ENCODE data around the gene CASK.

CASK gene

DNA sequence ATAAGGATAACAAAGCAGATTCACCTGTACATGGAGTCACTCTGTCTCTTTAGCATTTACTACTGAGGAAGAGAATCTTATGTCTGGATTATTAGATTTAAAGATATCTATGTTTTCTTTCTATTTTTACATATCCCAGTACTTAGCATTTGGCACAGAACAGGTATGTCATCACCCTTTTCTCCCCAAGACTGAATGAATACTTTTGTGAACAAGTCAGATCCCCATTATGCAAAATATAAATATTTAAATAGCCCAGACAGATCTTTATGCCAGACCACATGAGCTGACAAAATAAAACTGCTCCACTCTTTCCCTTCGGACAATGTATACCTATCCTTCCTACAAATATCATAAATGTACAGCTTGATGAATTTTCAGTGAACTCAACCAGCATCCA, 94.5 kb downstream of the CASK start:
- Histone ChIP-seq H3K27ac (ENCODE audit: low read depth, low read length) (no peak overlapping the region), H3K4me1 (ENCODE audit: control insufficient read depth, insufficient read depth, low read length, unreplicated experiment) (peaks cover 23% of the 10 kb centered on the region), H3K36me3 (ENCODE audit: insufficient read depth, low read length) (no peaks in the 10 kb centered on the region), H3K27me3 (ENCODE audit: insufficient read depth, low read length) (no peaks in the 10 kb centered on the region), H3K4me3 (ENCODE audit: low read depth, low read length) (no peak overlapping the region), H2AFZ (ENCODE audit: low read length, unreplicated experiment) (no peak overlapping the region), H3K79me2 (ENCODE audit: control insufficient read depth, insufficient read depth, low read length, unreplicated experiment) (no peaks in the 10 kb centered on the region)

DNA sequence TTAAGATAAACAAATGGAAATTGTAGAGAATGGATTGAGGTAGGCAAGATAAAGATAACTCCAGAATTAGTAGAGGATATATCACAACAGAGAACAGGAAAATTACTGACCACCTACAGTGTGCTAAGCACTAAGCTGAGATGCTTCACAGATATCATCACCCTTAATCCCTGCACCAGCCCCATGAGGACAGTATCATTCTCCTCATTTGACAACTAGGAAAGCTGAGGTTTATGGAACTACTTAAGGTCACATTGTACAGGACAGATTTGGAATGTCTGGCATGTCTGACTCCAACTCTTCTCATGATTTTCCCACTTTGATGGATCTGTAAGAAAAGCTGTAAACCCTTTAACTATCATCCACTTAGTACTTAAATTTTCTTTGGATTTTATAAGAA, 95.5 kb downstream of the CASK start:
- H3K4me1 ChIP-seq (ENCODE audit: control insufficient read depth, insufficient read depth, low read length, unreplicated experiment), result peaks cover 23% of the 10 kb centered on the region

GRCh38 chrX:41825796-41826195, 97.6 kb downstream of the CASK start:
- H3K27me3 ChIP-seq (ENCODE audit: insufficient read depth, low read length), result no peaks in the 10 kb centered on the region
- no peaks in the 10 kb centered on the region for H3K36me3 ChIP-seq (ENCODE audit: insufficient read depth, low read length)
- no peak overlapping the region for H3K27ac ChIP-seq (ENCODE audit: low read depth, low read length)
- no peak overlapping the region for H2AFZ ChIP-seq (ENCODE audit: low read length, unreplicated experiment)
- H3K4me3 ChIP-seq (ENCODE audit: low read depth, low read length), result no peak overlapping the region
- no peaks in the 10 kb centered on the region for H3K79me2 ChIP-seq (ENCODE audit: control insufficient read depth, insufficient read depth, low read length, unreplicated experiment)
- H3K4me1 ChIP-seq (ENCODE audit: control insufficient read depth, insufficient read depth, low read length, unreplicated experiment), result peaks cover 23% of the 10 kb centered on the region

More for the DNA sequence above, 95.5 kb downstream of the CASK start:
- Histone ChIP-seq H2AFZ (ENCODE audit: low read length, unreplicated experiment) (no peak overlapping the region), H3K27ac (ENCODE audit: low read depth, low read length) (no peak overlapping the region), H3K4me3 (ENCODE audit: low read depth, low read length) (no peak overlapping the region), H3K79me2 (ENCODE audit: control insufficient read depth, insufficient read depth, low read length, unreplicated experiment) (no peaks in the 10 kb centered on the region), H3K36me3 (ENCODE audit: insufficient read depth, low read length) (no peaks in the 10 kb centered on the region), H3K27me3 (ENCODE audit: insufficient read depth, low read length) (no peaks in the 10 kb centered on the region)

DNA sequence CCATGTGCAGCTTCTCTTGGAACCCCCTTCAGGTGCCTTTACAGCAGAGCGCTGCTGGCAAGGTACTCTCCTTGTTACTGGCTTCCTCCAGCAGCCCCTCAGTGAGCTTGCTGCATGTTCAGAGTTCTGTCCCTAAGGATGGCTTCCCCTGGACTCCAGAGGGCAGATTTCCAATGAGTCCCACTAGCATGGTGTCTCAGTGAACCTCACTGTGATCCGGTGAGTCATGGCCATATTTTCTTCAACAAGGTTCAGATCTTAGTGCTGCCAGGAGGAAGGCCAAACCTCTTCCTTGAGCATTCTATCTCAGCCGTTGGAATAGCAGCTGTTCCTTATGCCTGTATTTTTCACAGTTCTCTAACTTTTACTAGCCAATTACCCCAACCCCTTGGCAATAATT, 98.8 kb downstream of the CASK start:
- Histone ChIP-seq H3K79me2 (ENCODE audit: control insufficient read depth, insufficient read depth, low read length, unreplicated experiment) (no peaks in the 10 kb centered on the region), H3K27me3 (ENCODE audit: insufficient read depth, low read length) (no peaks in the 10 kb centered on the region)

DNA sequence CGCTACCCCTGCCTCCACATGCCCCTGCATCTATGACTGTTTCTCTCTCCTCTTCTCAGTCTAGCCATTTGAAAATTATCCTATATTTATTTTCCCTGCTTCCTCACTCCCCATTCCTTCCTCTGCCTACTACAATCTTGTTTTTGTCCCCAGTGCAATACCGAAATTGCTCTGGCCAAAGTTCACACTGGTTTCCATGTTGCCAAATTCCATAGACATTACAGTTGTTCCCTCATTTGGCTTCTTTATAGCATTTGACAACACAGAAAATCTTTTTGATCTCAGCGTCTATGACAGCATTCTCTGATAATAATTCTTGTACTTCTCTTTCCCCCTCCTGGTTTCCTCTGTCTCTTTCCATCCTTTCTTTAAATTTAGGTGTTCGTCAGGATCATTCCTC, 100.0 kb downstream of the CASK start:
- H3K4me3 ChIP-seq (ENCODE audit: low read depth, low read length), result no peak overlapping the region
- H3K4me1 ChIP-seq (ENCODE audit: control insufficient read depth, insufficient read depth, low read length, unreplicated experiment), result peaks cover 23% of the 10 kb centered on the region
- no peaks in the 10 kb centered on the region for H3K36me3 ChIP-seq (ENCODE audit: insufficient read depth, low read length)
- no peaks in the 10 kb centered on the region for H3K79me2 ChIP-seq (ENCODE audit: control insufficient read depth, insufficient read depth, low read length, unreplicated experiment)
- H3K27ac ChIP-seq (ENCODE audit: low read depth, low read length), result no peak overlapping the region
- H2AFZ ChIP-seq (ENCODE audit: low read length, unreplicated experiment), result no peak overlapping the region
- H3K27me3 ChIP-seq (ENCODE audit: insufficient read depth, low read length), result no peaks in the 10 kb centered on the region

More for the DNA sequence above, 98.8 kb downstream of the CASK start:
- no peak overlapping the region for H2AFZ ChIP-seq (ENCODE audit: low read length, unreplicated experiment)
- peak overlapping the region; percentile 37 for H3K27ac ChIP-seq (ENCODE audit: low read depth, low read length)
- no peaks in the 10 kb centered on the region for H3K36me3 ChIP-seq (ENCODE audit: insufficient read depth, low read length)
- no peak overlapping the region for H3K4me3 ChIP-seq (ENCODE audit: low read depth, low read length)
- peaks cover 23% of the 10 kb centered on the region for H3K4me1 ChIP-seq (ENCODE audit: control insufficient read depth, insufficient read depth, low read length, unreplicated experiment)

DNA sequence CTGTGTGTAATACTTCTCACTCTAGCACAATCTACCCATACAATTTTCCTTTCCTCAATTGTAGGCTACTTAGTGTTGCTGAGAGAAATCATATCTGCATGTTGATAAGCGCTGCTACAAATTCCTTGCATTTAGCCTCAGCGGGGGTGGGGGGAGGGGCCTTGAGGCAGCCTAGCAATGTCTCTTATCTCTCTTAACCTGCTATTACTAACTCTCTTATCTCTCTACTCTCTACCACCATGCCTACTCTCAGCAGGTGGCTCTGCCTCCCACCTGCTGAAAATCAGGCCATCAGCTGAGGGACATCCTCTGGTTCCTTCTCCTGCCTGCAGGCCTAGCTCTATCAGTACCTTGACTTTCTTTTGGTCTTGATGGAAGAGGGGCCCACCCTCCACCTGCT, 100.5 kb downstream of the CASK start:
- H3K4me1 ChIP-seq (ENCODE audit: control insufficient read depth, insufficient read depth, low read length, unreplicated experiment), result peaks cover 23% of the 10 kb centered on the region
- H3K4me3 ChIP-seq (ENCODE audit: low read depth, low read length), result no peak overlapping the region
- H3K79me2 ChIP-seq (ENCODE audit: control insufficient read depth, insufficient read depth, low read length, unreplicated experiment), result no peaks in the 10 kb centered on the region
- H3K27ac ChIP-seq (ENCODE audit: low read depth, low read length), result no peak overlapping the region
- no peaks in the 10 kb centered on the region for H3K27me3 ChIP-seq (ENCODE audit: insufficient read depth, low read length)
- H3K36me3 ChIP-seq (ENCODE audit: insufficient read depth, low read length), result no peaks in the 10 kb centered on the region
- no peak overlapping the region for H2AFZ ChIP-seq (ENCODE audit: low read length, unreplicated experiment)

DNA sequence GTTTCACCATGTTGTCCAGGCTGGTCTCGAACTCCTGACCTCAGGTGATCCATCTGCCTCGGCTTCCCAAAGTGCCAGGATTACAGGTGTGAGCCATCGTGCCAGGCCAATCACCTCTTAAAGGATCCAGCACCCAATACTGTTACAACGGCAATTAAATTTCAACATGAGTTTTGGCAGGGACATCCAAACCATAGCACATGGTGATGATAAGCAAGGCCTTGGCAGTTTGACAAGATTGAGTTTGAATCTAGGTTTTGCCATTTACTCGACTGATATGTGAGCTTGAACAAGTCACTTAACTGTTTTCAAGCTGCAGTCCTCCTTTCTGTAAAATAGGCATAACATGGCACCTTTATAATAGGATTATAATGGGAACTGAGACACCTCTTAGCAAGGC, 115.3 kb downstream of the CASK start:
- no peak overlapping the region for H2AFZ ChIP-seq (ENCODE audit: low read length, unreplicated experiment)
- no peaks in the 10 kb centered on the region for H3K4me1 ChIP-seq (ENCODE audit: control insufficient read depth, insufficient read depth, low read length, unreplicated experiment)
- H3K27ac ChIP-seq (ENCODE audit: low read depth, low read length), result no peak overlapping the region
- H3K4me3 ChIP-seq (ENCODE audit: low read depth, low read length), result no peak overlapping the region
- H3K36me3 ChIP-seq (ENCODE audit: insufficient read depth, low read length), result no peaks in the 10 kb centered on the region
- no peaks in the 10 kb centered on the region for H3K79me2 ChIP-seq (ENCODE audit: control insufficient read depth, insufficient read depth, low read length, unreplicated experiment)
- H3K27me3 ChIP-seq (ENCODE audit: insufficient read depth, low read length), result no peaks in the 10 kb centered on the region

- Histone ChIP-seq H3K79me2 (ENCODE audit: control insufficient read depth, insufficient read depth, low read length, unreplicated experiment) (no peaks in the 10 kb centered on the region), H3K4me1 (ENCODE audit: control insufficient read depth, insufficient read depth, low read length, unreplicated experiment) (no peaks in the 10 kb centered on the region), H3K27me3 (ENCODE audit: insufficient read depth, low read length) (no peaks in the 10 kb centered on the region), H3K4me3 (ENCODE audit: low read depth, low read length) (no peak overlapping the region), H2AFZ (ENCODE audit: low read length, unreplicated experiment) (no peak overlapping the region), H3K27ac (ENCODE audit: low read depth, low read length) (no peak overlapping the region), H3K36me3 (ENCODE audit: insufficient read depth, low read length) (no peaks in the 10 kb centered on the region)
Measured at GRCh38 chrX:41802958-41803357, 120.4 kb downstream of the CASK start.

DNA sequence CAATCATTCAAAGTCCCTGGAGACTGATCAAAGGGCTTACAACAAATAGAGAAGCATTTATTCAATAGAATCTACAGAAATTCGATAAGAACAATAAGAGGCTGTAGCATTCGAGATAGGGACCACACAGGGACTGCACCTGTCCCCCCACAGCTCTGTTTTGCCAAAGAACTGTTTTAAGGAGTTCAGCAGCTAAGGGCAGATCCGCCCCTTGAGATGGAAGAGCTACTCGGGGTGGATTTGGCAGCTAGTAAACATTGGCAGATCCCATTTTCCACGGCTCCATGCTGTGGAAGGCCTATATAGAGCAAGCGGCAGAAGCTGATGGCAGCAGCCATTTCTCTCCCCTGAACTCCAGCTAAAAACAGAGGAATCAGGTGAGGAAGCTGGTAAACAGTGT, 123.7 kb downstream of the CASK start:
- H3K4me3 ChIP-seq (ENCODE audit: low read depth, low read length), result no peak overlapping the region
- no peaks in the 10 kb centered on the region for H3K4me1 ChIP-seq (ENCODE audit: control insufficient read depth, insufficient read depth, low read length, unreplicated experiment)
- H3K27me3 ChIP-seq (ENCODE audit: insufficient read depth, low read length), result no peaks in the 10 kb centered on the region
- H3K79me2 ChIP-seq (ENCODE audit: control insufficient read depth, insufficient read depth, low read length, unreplicated experiment), result no peaks in the 10 kb centered on the region
- no peak overlapping the region for H3K27ac ChIP-seq (ENCODE audit: low read depth, low read length)
- no peaks in the 10 kb centered on the region for H3K36me3 ChIP-seq (ENCODE audit: insufficient read depth, low read length)
- no peak overlapping the region for H2AFZ ChIP-seq (ENCODE audit: low read length, unreplicated experiment)

DNA sequence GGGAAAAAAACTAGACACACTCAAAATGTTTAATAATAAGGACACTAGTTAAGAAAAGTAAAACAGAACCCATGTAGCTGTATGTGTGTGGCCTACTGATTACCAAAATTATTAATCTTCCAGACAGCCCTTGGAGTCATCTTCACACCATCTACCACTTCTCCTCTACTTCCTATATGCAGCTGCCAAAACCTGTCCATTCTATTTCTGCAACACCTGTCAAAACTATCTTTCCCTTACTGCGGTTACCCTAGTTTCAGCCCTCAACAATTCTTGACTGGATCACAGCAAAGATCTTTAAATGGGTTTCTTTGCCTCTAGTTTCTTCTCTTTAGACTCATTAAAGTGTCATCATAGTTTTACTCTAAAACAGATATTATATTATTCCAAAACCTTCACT, 126.8 kb downstream of the CASK start:
- no peaks in the 10 kb centered on the region for H3K27me3 ChIP-seq (ENCODE audit: insufficient read depth, low read length)
- H3K4me1 ChIP-seq (ENCODE audit: control insufficient read depth, insufficient read depth, low read length, unreplicated experiment), result no peaks in the 10 kb centered on the region
- no peaks in the 10 kb centered on the region for H3K79me2 ChIP-seq (ENCODE audit: control insufficient read depth, insufficient read depth, low read length, unreplicated experiment)
- no peaks in the 10 kb centered on the region for H3K36me3 ChIP-seq (ENCODE audit: insufficient read depth, low read length)
- no peak overlapping the region for H3K27ac ChIP-seq (ENCODE audit: low read depth, low read length)
- no peak overlapping the region for H2AFZ ChIP-seq (ENCODE audit: low read length, unreplicated experiment)
- H3K4me3 ChIP-seq (ENCODE audit: low read depth, low read length), result no peak overlapping the region

DNA sequence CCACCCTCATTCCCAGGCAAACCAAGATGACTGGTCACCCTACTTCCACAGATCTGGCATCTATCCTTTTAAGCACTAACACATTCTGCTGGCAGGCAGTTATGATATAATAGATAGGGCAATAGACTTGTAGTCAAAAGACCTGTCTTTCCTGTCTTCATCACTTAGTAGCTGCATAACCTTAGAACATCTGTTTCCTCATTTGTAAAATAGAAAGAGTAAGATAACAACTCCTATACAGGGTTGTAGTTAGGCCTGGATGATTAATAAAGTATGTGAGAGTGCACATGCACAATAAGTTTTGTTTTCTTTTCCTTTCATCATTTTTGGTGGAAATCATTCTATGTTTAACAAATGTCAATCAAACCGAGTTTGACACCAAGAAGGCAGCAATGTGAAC, 127.3 kb downstream of the CASK start:
- Histone ChIP-seq H3K36me3 (ENCODE audit: insufficient read depth, low read length) (no peaks in the 10 kb centered on the region), H3K27me3 (ENCODE audit: insufficient read depth, low read length) (no peaks in the 10 kb centered on the region), H3K27ac (ENCODE audit: low read depth, low read length) (no peak overlapping the region), H3K4me3 (ENCODE audit: low read depth, low read length) (no peak overlapping the region), H3K79me2 (ENCODE audit: control insufficient read depth, insufficient read depth, low read length, unreplicated experiment) (no peaks in the 10 kb centered on the region), H2AFZ (ENCODE audit: low read length, unreplicated experiment) (no peak overlapping the region), H3K4me1 (ENCODE audit: control insufficient read depth, insufficient read depth, low read length, unreplicated experiment) (no peaks in the 10 kb centered on the region)

Data from ACC112 (cell line).